ENCODE results near the gene CREB5. TPM values are rescaled to one million over a fixed set of nuclear protein-coding genes. Genes with fewer than 3 reads are reported as not detected.

CREB5 gene
- total RNA-seq, 1 donor from 2014 or later: 8.9 TPM

GRCh38 chr7:28660132-28660531, 247.8 kb downstream of the CREB5 start:
- Histone ChIP-seq H3K4me3 (no peak overlapping the region), H3K27me3 (no peaks in the 10 kb centered on the region), H3K36me3 (no peaks in the 10 kb centered on the region), H3K9me3 (no peaks in the 10 kb centered on the region), H3K4me1 (no peaks in the 10 kb centered on the region), H3K27ac (no peak overlapping the region)
- DNase-seq: no peak
- no peak for TF ChIP-seq CTCF (IDR thresholded peaks at IDR 0.05)
- intact Hi-C loops (cut with DNase I): no loop called here
- ATAC-seq: no peak

- Histone ChIP-seq H3K4me3 (no peak overlapping the region), H3K27me3 (no peaks in the 10 kb centered on the region), H3K4me1 (no peaks in the 10 kb centered on the region), H3K27ac (no peak overlapping the region), H3K36me3 (no peaks in the 10 kb centered on the region), H3K9me3 (no peaks in the 10 kb centered on the region)
- ATAC-seq (no peak), DNase-seq (no peak)
- intact Hi-C loops (cut with DNase I): no loop called here
- no peak for TF ChIP-seq CTCF (IDR thresholded peaks at IDR 0.05)
Measured at GRCh38 chr7:28661826-28662595, 249.7 kb downstream of the CREB5 start.

- no peaks in the 10 kb centered on the region for H3K27me3 ChIP-seq
- no peaks in the 10 kb centered on the region for H3K36me3 ChIP-seq
- H3K4me3 ChIP-seq: no peak overlapping the region
- DNase-seq (no peak), ATAC-seq (no peak)
- H3K4me1 ChIP-seq: no peaks in the 10 kb centered on the region
- H3K9me3 ChIP-seq: no peaks in the 10 kb centered on the region
- intact Hi-C loops (cut with DNase I): no loop called here
- no peak overlapping the region for H3K27ac ChIP-seq
- TF ChIP-seq CTCF (IDR thresholded peaks at IDR 0.05): no peak
Measured at GRCh38 chr7:28666154-28666553, 253.8 kb downstream of the CREB5 start.

- no peaks in the 10 kb centered on the region for H3K36me3 ChIP-seq
- no peak overlapping the region for H3K27ac ChIP-seq
- no peaks in the 10 kb centered on the region for H3K4me1 ChIP-seq
- H3K9me3 ChIP-seq: no peaks in the 10 kb centered on the region
- ATAC-seq (no peak), DNase-seq (no peak)
- intact Hi-C loops (cut with DNase I): no loop called here
- no peak overlapping the region for H3K4me3 ChIP-seq
- no peak for TF ChIP-seq CTCF (IDR thresholded peaks at IDR 0.05)
- H3K27me3 ChIP-seq: no peaks in the 10 kb centered on the region
Measured at GRCh38 chr7:28668085-28668484, 255.8 kb downstream of the CREB5 start.

GRCh38 chr7:28669330-28669729, 257.0 kb downstream of the CREB5 start:
- Histone ChIP-seq H3K9me3 (no peaks in the 10 kb centered on the region), H3K36me3 (no peaks in the 10 kb centered on the region), H3K4me1 (no peaks in the 10 kb centered on the region), H3K4me3 (no peak overlapping the region), H3K27ac (no peak overlapping the region), H3K27me3 (no peaks in the 10 kb centered on the region)
- TF ChIP-seq CTCF (IDR thresholded peaks at IDR 0.05): no peak
- DNase-seq (no peak), ATAC-seq (peak; percentile 77)
- intact Hi-C loops (cut with DNase I): no loop called here
